ENCODE measurements around the gene GNAS-AS1. TPM values are rescaled to one million over a fixed set of nuclear protein-coding genes. Genes with fewer than 3 reads are reported as not detected.

Gene GNAS-AS1
- total RNA-seq (0.16 TPM in 1 of 2 replicates, not detected in the other), polyA plus RNA-seq (0.97 and 0.98 TPM in 2 replicates)

GRCh38 chr20:58850693-58851174 is at the start of gene GNAS-AS1:
TSS of gene GNAS-AS1 (minus strand) at chr20:58850902.
- TF ChIP-seq CTCF (IDR thresholded peaks at IDR 0.05; ENCODE audit: poor library complexity) (no peak), EZH2phosphoT487 (IDR thresholded peaks at IDR 0.05; ENCODE audit: low read depth, severe bottlenecking, unreplicated experiment) (no peak), EZH2 (IDR thresholded peaks at IDR 0.05; ENCODE audit: borderline replicate concordance) (no peak)
- H4K20me1 ChIP-seq (ENCODE audit: insufficient read depth, poor library complexity, severe bottlenecking) = no peaks in the 10 kb centered on the region
- DNase-seq (ENCODE audit: low spot score) = peak; percentile 83
- peak within 1 kb of the TSS; percentile 17 for H3K4me3 ChIP-seq
- H3K27ac ChIP-seq = no peak within 1 kb of the TSS
- H3K4me1 ChIP-seq (ENCODE audit: insufficient read depth) = peaks cover 8% of the 10 kb centered on the region
- H2AFZ ChIP-seq = peak within 1 kb of the TSS; percentile 72
- H3K4me2 ChIP-seq = peak within 1 kb of the TSS; percentile 90
- H3K9me2 ChIP-seq (replicated peaks; ENCODE audit: insufficient read depth) = no peaks in the 10 kb centered on the region
- WGBS (ENCODE audit: low lambda C conversion rate, missing lambda C conversion rate) = 50% methylated on average over 25 of the region's 25 CpGs
- H3K9me3 ChIP-seq (ENCODE audit: low read depth) = no peaks in the 10 kb centered on the region
- H3K27me3 ChIP-seq = peaks cover 51% of the 10 kb centered on the region
- peaks cover 6% of the 10 kb centered on the region for H3K79me2 ChIP-seq
- H3K36me3 ChIP-seq (replicated peaks; ENCODE audit: insufficient read depth, low read depth) = no peaks in the 10 kb centered on the region

- peaks cover 5% of the 10 kb centered on the region for H3K36me3 ChIP-seq (replicated peaks; ENCODE audit: insufficient read depth, low read depth)
- no peak overlapping the region for H3K27ac ChIP-seq
- H3K79me2 ChIP-seq = peaks cover 100% of the 10 kb centered on the region
- 48% methylated on average over 7 of the region's 7 CpGs for WGBS (ENCODE audit: low lambda C conversion rate, missing lambda C conversion rate)
- peak overlapping the region; percentile 2 for H3K4me2 ChIP-seq
- no peak overlapping the region for H2AFZ ChIP-seq
- H3K27me3 ChIP-seq = no peaks in the 10 kb centered on the region
- no peaks in the 10 kb centered on the region for H3K9me2 ChIP-seq (replicated peaks; ENCODE audit: insufficient read depth)
- DNase-seq (ENCODE audit: low spot score) = peak; percentile 28
- no peak overlapping the region for H3K4me3 ChIP-seq
- TF ChIP-seq EZH2 (IDR thresholded peaks at IDR 0.05; ENCODE audit: borderline replicate concordance) (no peak), CTCF (IDR thresholded peaks at IDR 0.05; ENCODE audit: poor library complexity) (no peak), EZH2phosphoT487 (IDR thresholded peaks at IDR 0.05; ENCODE audit: low read depth, severe bottlenecking, unreplicated experiment) (no peak)
- H4K20me1 ChIP-seq (ENCODE audit: insufficient read depth, poor library complexity, severe bottlenecking) = peaks cover 92% of the 10 kb centered on the region
- H3K4me1 ChIP-seq (ENCODE audit: insufficient read depth) = peaks cover 31% of the 10 kb centered on the region
- no peaks in the 10 kb centered on the region for H3K9me3 ChIP-seq (ENCODE audit: low read depth)
Observed at GRCh38 chr20:58900397-58900796, 49.7 kb upstream of the GNAS-AS1 start.

GRCh38 chr20:58899512-58899911 is 48.8 kb upstream of the GNAS-AS1 start:
- Histone ChIP-seq H3K9me2 (replicated peaks; ENCODE audit: insufficient read depth) (no peaks in the 10 kb centered on the region), H4K20me1 (ENCODE audit: insufficient read depth, poor library complexity, severe bottlenecking) (peaks cover 100% of the 10 kb centered on the region), H3K79me2 (peaks cover 100% of the 10 kb centered on the region), H3K27me3 (no peaks in the 10 kb centered on the region), H2AFZ (no peak overlapping the region), H3K27ac (peak overlapping the region; percentile 56), H3K4me2 (peak overlapping the region; percentile 83), H3K4me1 (ENCODE audit: insufficient read depth) (peaks cover 39% of the 10 kb centered on the region), H3K36me3 (replicated peaks; ENCODE audit: insufficient read depth, low read depth) (no peaks in the 10 kb centered on the region), H3K9me3 (ENCODE audit: low read depth) (no peaks in the 10 kb centered on the region), H3K4me3 (no peak overlapping the region)
- WGBS (ENCODE audit: low lambda C conversion rate, missing lambda C conversion rate) = 89% methylated on average over 10 of the region's 10 CpGs
- DNase-seq (ENCODE audit: low spot score) = no peak
- TF ChIP-seq CTCF (IDR thresholded peaks at IDR 0.05; ENCODE audit: poor library complexity) (no peak), EZH2phosphoT487 (IDR thresholded peaks at IDR 0.05; ENCODE audit: low read depth, severe bottlenecking, unreplicated experiment) (no peak), EZH2 (IDR thresholded peaks at IDR 0.05; ENCODE audit: borderline replicate concordance) (no peak)
